ENCODE data around the gene PDLIM3. TPM values are rescaled to one million over a fixed set of nuclear protein-coding genes. Genes with fewer than 3 reads are reported as not detected.

Gene PDLIM3
- total RNA-seq, 1 donor from 2014 or later: 10.7 TPM

- no peak for TF ChIP-seq CTCF (IDR thresholded peaks at IDR 0.05; ENCODE audit: insufficient read depth, low read length, poor library complexity, severe bottlenecking)
- no peaks in the 10 kb centered on the region for H3K27me3 ChIP-seq (ENCODE audit: control insufficient read depth, insufficient read depth, low read length)
- H3K4me3 ChIP-seq (ENCODE audit: low read depth, low read length): no peak overlapping the region
- DNase-seq (ENCODE audit: low read depth): no peak
- H3K36me3 ChIP-seq (ENCODE audit: control insufficient read depth, insufficient read depth, low read length): no peaks in the 10 kb centered on the region
These were observed 15.2 kb downstream of the PDLIM3 start for GRCh38 chr4:185520119-185520518.

- H3K36me3 ChIP-seq (ENCODE audit: control insufficient read depth, insufficient read depth, low read length): no peaks in the 10 kb centered on the region
- TF ChIP-seq CTCF (IDR thresholded peaks at IDR 0.05; ENCODE audit: insufficient read depth, low read length, poor library complexity, severe bottlenecking): no peak
- no peak overlapping the region for H3K4me3 ChIP-seq (ENCODE audit: low read depth, low read length)
- H3K27me3 ChIP-seq (ENCODE audit: control insufficient read depth, insufficient read depth, low read length): no peaks in the 10 kb centered on the region
- DNase-seq (ENCODE audit: low read depth): no peak
These were observed 16.8 kb downstream of the PDLIM3 start for GRCh38 chr4:185518494-185518893.

- Histone ChIP-seq H3K36me3 (ENCODE audit: control insufficient read depth, insufficient read depth, low read length) (no peaks in the 10 kb centered on the region), H3K4me3 (ENCODE audit: low read depth, low read length) (no peak overlapping the region), H3K27me3 (ENCODE audit: control insufficient read depth, insufficient read depth, low read length) (no peaks in the 10 kb centered on the region)
- no peak for DNase-seq (ENCODE audit: low read depth)
- no peak for TF ChIP-seq CTCF (IDR thresholded peaks at IDR 0.05; ENCODE audit: insufficient read depth, low read length, poor library complexity, severe bottlenecking)
These were observed 17.2 kb downstream of the PDLIM3 start for GRCh38 chr4:185518069-185518468.

GRCh38 chr4:185515248-185515647 lies 20.1 kb downstream of the PDLIM3 start:
- no peaks in the 10 kb centered on the region for H3K27me3 ChIP-seq (ENCODE audit: control insufficient read depth, insufficient read depth, low read length)
- TF ChIP-seq CTCF (IDR thresholded peaks at IDR 0.05; ENCODE audit: insufficient read depth, low read length, poor library complexity, severe bottlenecking): no peak
- H3K4me3 ChIP-seq (ENCODE audit: low read depth, low read length): no peak overlapping the region
- DNase-seq (ENCODE audit: low read depth): no peak
- H3K36me3 ChIP-seq (ENCODE audit: control insufficient read depth, insufficient read depth, low read length): no peaks in the 10 kb centered on the region

GRCh38 chr4:185514182-185514697 lies 21.1 kb downstream of the PDLIM3 start:
- TF ChIP-seq CTCF (IDR thresholded peaks at IDR 0.05; ENCODE audit: insufficient read depth, low read length, poor library complexity, severe bottlenecking): no peak
- no peak for DNase-seq (ENCODE audit: low read depth)
- H3K36me3 ChIP-seq (ENCODE audit: control insufficient read depth, insufficient read depth, low read length): no peaks in the 10 kb centered on the region
- H3K27me3 ChIP-seq (ENCODE audit: control insufficient read depth, insufficient read depth, low read length): no peaks in the 10 kb centered on the region
- no peak overlapping the region for H3K4me3 ChIP-seq (ENCODE audit: low read depth, low read length)

GRCh38 chr4:185513489-185514181 lies 21.7 kb downstream of the PDLIM3 start:
- Histone ChIP-seq H3K27me3 (ENCODE audit: control insufficient read depth, insufficient read depth, low read length) (no peaks in the 10 kb centered on the region), H3K4me3 (ENCODE audit: low read depth, low read length) (no peak overlapping the region), H3K36me3 (ENCODE audit: control insufficient read depth, insufficient read depth, low read length) (no peaks in the 10 kb centered on the region)
- no peak for DNase-seq (ENCODE audit: low read depth)
- no peak for TF ChIP-seq CTCF (IDR thresholded peaks at IDR 0.05; ENCODE audit: insufficient read depth, low read length, poor library complexity, severe bottlenecking)

All from kidney epithelial cell (primary cell).